Mesodermal cell (in vitro differentiated cells): Measurements from ENCODE around the gene PTBP1.

Experiments
- H3K27ac ChIP-seq: 2 replicates; pipeline ENCODE4 v1.7.0; 2013; ENCODE audit warnings: mild to moderate bottlenecking, low read depth, low read length, moderate library complexity; ENCODE audit not compliant: severe bottlenecking
- H3K36me3 ChIP-seq: 2 replicates; pipeline ENCODE4 v1.7.1; 2013; ENCODE audit warnings: mild to moderate bottlenecking, low read length, moderate library complexity; ENCODE audit not compliant: control insufficient read depth, insufficient read depth
- H3K4me1 ChIP-seq: one replicate; pipeline ENCODE4 v1.7.1; 2013; ENCODE audit warnings: mild to moderate bottlenecking, low read length; ENCODE audit not compliant: insufficient read depth, control insufficient read depth, poor library complexity, severe bottlenecking
- H3K4me3 ChIP-seq: 2 replicates; pipeline ENCODE4 v1.7.0; 2013; ENCODE audit warnings: low read length, control low read depth, mild to moderate bottlenecking; ENCODE audit not compliant: insufficient read depth, poor library complexity, severe bottlenecking; ENCODE audit errors: extremely low read depth
- H3K9me3 ChIP-seq: 2 replicates; pipeline ENCODE4 v1.7.1; 2013; ENCODE audit warnings: mild to moderate bottlenecking, low read length, moderate library complexity; ENCODE audit not compliant: control insufficient read depth
- WGBS, 2 experiments: methylation state at CpG; one replicate each; pipeline ENCODE4 v1.1.5; 2013; ENCODE audit warnings: missing lambda C conversion rate in 2 of 2; ENCODE audit not compliant: insufficient coverage in 2 of 2; 5-methylcytosine and 5-hydroxymethylcytosine counted together

PTBP1 gene

GRCh38 chr19:858868-859843 is 61.9 kb downstream of the PTBP1 start, which contains the start of gene CFD:
TSS of gene CFD (plus strand) at chr19:859664. CDS start at chr19:859690, 26 bp downstream.
- H3K36me3 ChIP-seq: no peaks in the 10 kb centered on the region
- WGBS, 2 experiments: 67 to 75% methylated on average over 13 to 22 of the region's 24 CpGs
- H3K27ac ChIP-seq: no peak within 1 kb of the TSS
- H3K4me3 ChIP-seq: peak within 1 kb of the TSS; percentile 25
- no peaks in the 10 kb centered on the region for H3K9me3 ChIP-seq
- no peaks in the 10 kb centered on the region for H3K4me1 ChIP-seq

GRCh38 chr19:861141-861755 is 64.0 kb downstream of the PTBP1 start:
- 57 to 65% methylated on average over 9 to 16 of the region's 35 CpGs for WGBS, 2 experiments
- Histone ChIP-seq H3K4me1 (no peaks in the 10 kb centered on the region), H3K27ac (no peak overlapping the region), H3K9me3 (no peaks in the 10 kb centered on the region), H3K36me3 (no peaks in the 10 kb centered on the region), H3K4me3 (no peak overlapping the region)
